HepG2 (cell line): ENCODE results near the gene SART1. TPM values are rescaled to one million over a fixed set of nuclear protein-coding genes. Genes with fewer than 3 reads are reported as not detected.
A peak's percentile ranks its signal among the peaks of the same experiment; 100 is the strongest.

Experiments used
- ATF7-NPFF ChIP-seq: sonication (generic); formaldehyde crosslinking; IDR thresholded peaks from 2 replicates; pipeline ENCODE4 v1.8.1; 2023; ENCODE audit warnings: mild to moderate bottlenecking, low read depth, missing genetic modification reagents, moderate library complexity
- ESRRA ChIP-seq: sonication (generic); formaldehyde crosslinking; IDR thresholded peaks from 2 replicates; pipeline ENCODE4 v1.5.1; 2020; ENCODE audit warnings: mild to moderate bottlenecking, low read depth, missing genetic modification reagents
- ETV5 ChIP-seq: IDR thresholded peaks from 2 replicates; pipeline ENCODE4 v1.6.1; 2018; ENCODE audit warnings: missing biosample characterization, missing genetic modification reagents, inconsistent platforms, borderline replicate concordance
- GATAD1 ChIP-seq: IDR thresholded peaks from 2 replicates; pipeline ENCODE4 v1.6.1; 2016; ENCODE audit warnings: missing genetic modification reagents, missing compliant biosample characterization
- GTF3A ChIP-seq: sonication (generic); formaldehyde crosslinking; conservative IDR thresholded peaks from 2 replicates; pipeline ENCODE4 v1.4.0; 2020; ENCODE audit warnings: mild to moderate bottlenecking, missing genetic modification reagents
- MAZ ChIP-seq, 2 experiments: sonication (generic) in 1 of 2; formaldehyde crosslinking in 1 of 2; IDR thresholded peaks; 2 replicates each; pipeline versions ENCODE4 v1.5.0 to v1.6.1; 2012 to 2020; ENCODE audit warnings: low read depth in 2 of 2, mild to moderate bottlenecking in 2 of 2, borderline replicate concordance in 1 of 2, improper control_type of control experiment in 1 of 2, low read length in 1 of 2, missing genetic modification reagents in 1 of 2, moderate library complexity in 1 of 2
- NFATC3 ChIP-seq: sonication (generic); formaldehyde crosslinking; IDR thresholded peaks from 2 replicates; pipeline ENCODE4 v1.5.1; 2020; ENCODE audit warnings: mild to moderate bottlenecking, missing genetic modification reagents
- POLR2A ChIP-seq, 2 experiments: IDR thresholded peaks; 2 replicates each; pipeline ENCODE4 v1.6.1; 2011; ENCODE audit warnings: low read depth in 2 of 2, low read length in 2 of 2, mild to moderate bottlenecking in 1 of 2, moderate library complexity in 1 of 2; ENCODE audit not compliant: insufficient read depth in 1 of 2
- RFX3 ChIP-seq: IDR thresholded peaks from 2 replicates; pipeline ENCODE4 v1.6.1; 2016; ENCODE audit warnings: missing biosample characterization, missing genetic modification reagents
- SETDB1 ChIP-seq: sonication (generic); formaldehyde crosslinking; IDR thresholded peaks from 2 replicates; pipeline ENCODE4 v1.5.1; 2020; ENCODE audit warnings: missing genetic modification reagents, mild to moderate bottlenecking, borderline replicate concordance
- STAT6 ChIP-seq: sonication (generic); formaldehyde crosslinking; IDR thresholded peaks from 2 replicates; pipeline ENCODE4 v1.4.0; 2020; ENCODE audit warnings: missing genetic modification reagents, mild to moderate bottlenecking, borderline replicate concordance
- TAF15 ChIP-seq: fragments of 200-400 bp; formaldehyde crosslinking; IDR thresholded peaks from one replicate; pipeline ENCODE4 v1.6.1; 2018; ENCODE audit warnings: mild to moderate bottlenecking, low read depth, low read length; ENCODE audit not compliant: poor library complexity, severe bottlenecking
- XRCC5 ChIP-seq: fragments of 200-400 bp; formaldehyde crosslinking; optimal IDR thresholded peaks from 2 replicates; pipeline ENCODE3; 2017; ENCODE audit warnings: mild to moderate bottlenecking, low read length
- ZBTB42 ChIP-seq: sonication (generic); formaldehyde crosslinking; IDR thresholded peaks from 2 replicates; pipeline ENCODE4 v1.5.0; 2020; ENCODE audit warnings: mild to moderate bottlenecking, missing genetic modification reagents
- ZBTB7A ChIP-seq: sonication (generic); formaldehyde crosslinking; IDR thresholded peaks from 2 replicates; pipeline ENCODE4 v1.8.0; 2022; ENCODE audit warnings: mild to moderate bottlenecking, missing genetic modification reagents
- ZNF207 ChIP-seq: fragments of 450-650 bp; IDR thresholded peaks from 2 replicates; pipeline ENCODE4 v1.6.1; 2016; ENCODE audit warnings: antibody characterized with exemption, borderline replicate concordance
- ZNF224 ChIP-seq: sonication (generic); formaldehyde crosslinking; IDR thresholded peaks from 2 replicates; pipeline ENCODE4 v1.5.0; 2020; ENCODE audit warnings: mild to moderate bottlenecking, missing genetic modification reagents
- ZNF557 ChIP-seq: sonication (generic); formaldehyde crosslinking; IDR thresholded peaks from 2 replicates; pipeline ENCODE4 v1.4.0; 2020; ENCODE audit warnings: missing genetic modification reagents
- ZNF792 ChIP-seq: IDR thresholded peaks from 2 replicates; pipeline ENCODE4 v1.6.1; 2016
- polyA plus RNA-seq, 8 experiments: library from polyadenylated mRNA; depleted of rRNA in 3 of 8; stranded (reverse) in 7 of 8; unstranded in 1 of 8; fragments of >200 nt; fragmentation: Illumina TruSeq in 4 of 8; extraction: Trizol in 4 of 8; gene quantifications; 2 replicates each; pipeline versions ENCODE4 v1.2.1 to v1.2.3, GENCODE V29; 2011 to 2016; ENCODE audit warnings: low read depth in 4 of 8, missing spikeins in 1 of 8, mixed read lengths in 1 of 8; ENCODE audit not compliant: insufficient read depth in 1 of 8
- total RNA-seq, 5 experiments: library from RNA; depleted of rRNA; stranded (reverse); fragments of >200 nt; fragmentation: Illumina TruSeq; extraction: Trizol; gene quantifications; 2 replicates each; pipeline ENCODE4 v1.2.3, GENCODE V29; 2016; ENCODE audit warnings: low read depth in 1 of 5
- TF ChIP-seq, protein P1 (sequence below): sonication (generic); formaldehyde crosslinking; IDR thresholded peaks from 2 replicates; pipeline ENCODE4 v1.4.0; 2020; ENCODE audit warnings: missing genetic modification reagents
- TF ChIP-seq, protein P2 (sequence below): sonication (generic); formaldehyde crosslinking; IDR thresholded peaks from 2 replicates; pipeline ENCODE4 v1.4.0; 2020; ENCODE audit warnings: missing genetic modification reagents
- TF ChIP-seq, protein P3 (sequence below): sonication (generic); formaldehyde crosslinking; IDR thresholded peaks from 2 replicates; pipeline ENCODE4 v1.4.0; 2020; ENCODE audit warnings: missing genetic modification reagents, borderline replicate concordance

The SART1 gene
- total and polyA plus RNA-seq, 2 of the 13 experiments (the other 11 are each of a cell fraction or from before 2014, with no cell fraction given): 11.3 to 22.5 TPM

DNA sequence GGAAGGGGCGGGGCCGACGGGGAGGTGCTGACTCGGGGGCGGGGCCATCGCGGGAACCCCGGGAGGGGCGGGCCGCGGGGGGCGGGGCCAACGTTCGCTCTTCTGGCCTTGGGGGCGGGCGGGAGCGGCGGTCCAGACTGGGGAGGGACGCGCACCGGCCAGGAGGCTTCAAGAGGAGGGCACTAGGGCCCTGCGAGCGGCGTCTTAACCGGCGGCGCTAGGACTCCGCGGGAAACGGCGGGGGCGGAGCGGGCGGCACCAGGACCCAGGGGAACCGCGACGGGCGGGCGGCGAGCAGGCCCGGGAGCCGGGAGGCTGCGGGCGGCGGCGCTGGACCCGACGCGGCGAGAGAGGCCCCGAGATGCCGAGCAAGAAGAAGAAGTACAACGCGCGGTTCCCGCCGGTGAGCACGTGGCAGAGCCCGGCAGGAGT, 42.4 kb upstream of the SART1 start, which contains the start of gene DRAP1 (continued):
- TF ChIP-seq ETV5 (CRISPR knock-in tag) (peak; percentile 74), ZNF207 (no peak), TAF15 (no peak), MAZ (IDR thresholded peaks at IDR 0.05; ENCODE audit: borderline replicate concordance, low read depth, low read length) (peak; percentile 99), MAZ (CRISPR knock-in tag; IDR thresholded peaks at IDR 0.05; ENCODE audit: low read depth) (peak; percentile 100), POLR2A (IDR thresholded peaks at IDR 0.05; ENCODE audit: insufficient read depth in 1 of 2, low read depth in 2 of 2, low read length in 2 of 2) (peak in 1 of 2 experiments; percentile 46; a peak in 2 of 4 replicates), ATF7-NPFF (CRISPR knock-in tag) (peak; percentile 86), GATAD1 (CRISPR knock-in tag) (peak; percentile 76), NFATC3 (no peak), STAT6 (CRISPR knock-in tag) (no peak), RFX3 (CRISPR knock-in tag) (peak; percentile 33; the same call in 1 of the 2 replicates), ZBTB7A (CRISPR knock-in tag) (no peak), GTF3A (CRISPR knock-in tag) (0 out of 2 replicates have a peak, but pooled peaks have one; percentile 49), ZNF557 (CRISPR knock-in tag) (peak; percentile 63; the same call in 1 of the 2 replicates), ZNF792 (CRISPR knock-in tag) (peak; percentile 86; the same call in 1 of the 2 replicates), SETDB1 (CRISPR knock-in tag) (no peak), ZNF224 (CRISPR knock-in tag) (no peak), ZBTB42 (CRISPR knock-in tag) (no peak), ESRRA (CRISPR knock-in tag) (peak; percentile 80; the same call in 1 of the 2 replicates), XRCC5 (peak; percentile 100)
- TF ChIP-seq, protein P1, sequence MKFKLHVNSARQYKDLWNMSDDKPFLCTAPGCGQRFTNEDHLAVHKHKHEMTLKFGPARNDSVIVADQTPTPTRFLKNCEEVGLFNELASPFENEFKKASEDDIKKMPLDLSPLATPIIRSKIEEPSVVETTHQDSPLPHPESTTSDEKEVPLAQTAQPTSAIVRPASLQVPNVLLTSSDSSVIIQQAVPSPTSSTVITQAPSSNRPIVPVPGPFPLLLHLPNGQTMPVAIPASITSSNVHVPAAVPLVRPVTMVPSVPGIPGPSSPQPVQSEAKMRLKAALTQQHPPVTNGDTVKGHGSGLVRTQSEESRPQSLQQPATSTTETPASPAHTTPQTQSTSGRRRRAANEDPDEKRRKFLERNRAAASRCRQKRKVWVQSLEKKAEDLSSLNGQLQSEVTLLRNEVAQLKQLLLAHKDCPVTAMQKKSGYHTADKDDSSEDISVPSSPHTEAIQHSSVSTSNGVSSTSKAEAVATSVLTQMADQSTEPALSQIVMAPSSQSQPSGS (CRISPR knock-in tag): peak; percentile 73; the same call in 1 of the 2 replicates
- TF ChIP-seq, protein P2, sequence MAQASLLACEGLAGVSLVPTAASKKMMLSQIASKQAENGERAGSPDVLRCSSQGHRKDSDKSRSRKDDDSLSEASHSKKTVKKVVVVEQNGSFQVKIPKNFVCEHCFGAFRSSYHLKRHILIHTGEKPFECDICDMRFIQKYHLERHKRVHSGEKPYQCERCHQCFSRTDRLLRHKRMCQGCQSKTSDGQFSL (CRISPR knock-in tag): peak; percentile 34; the same call in 1 of the 2 replicates
- TF ChIP-seq, protein P3, sequence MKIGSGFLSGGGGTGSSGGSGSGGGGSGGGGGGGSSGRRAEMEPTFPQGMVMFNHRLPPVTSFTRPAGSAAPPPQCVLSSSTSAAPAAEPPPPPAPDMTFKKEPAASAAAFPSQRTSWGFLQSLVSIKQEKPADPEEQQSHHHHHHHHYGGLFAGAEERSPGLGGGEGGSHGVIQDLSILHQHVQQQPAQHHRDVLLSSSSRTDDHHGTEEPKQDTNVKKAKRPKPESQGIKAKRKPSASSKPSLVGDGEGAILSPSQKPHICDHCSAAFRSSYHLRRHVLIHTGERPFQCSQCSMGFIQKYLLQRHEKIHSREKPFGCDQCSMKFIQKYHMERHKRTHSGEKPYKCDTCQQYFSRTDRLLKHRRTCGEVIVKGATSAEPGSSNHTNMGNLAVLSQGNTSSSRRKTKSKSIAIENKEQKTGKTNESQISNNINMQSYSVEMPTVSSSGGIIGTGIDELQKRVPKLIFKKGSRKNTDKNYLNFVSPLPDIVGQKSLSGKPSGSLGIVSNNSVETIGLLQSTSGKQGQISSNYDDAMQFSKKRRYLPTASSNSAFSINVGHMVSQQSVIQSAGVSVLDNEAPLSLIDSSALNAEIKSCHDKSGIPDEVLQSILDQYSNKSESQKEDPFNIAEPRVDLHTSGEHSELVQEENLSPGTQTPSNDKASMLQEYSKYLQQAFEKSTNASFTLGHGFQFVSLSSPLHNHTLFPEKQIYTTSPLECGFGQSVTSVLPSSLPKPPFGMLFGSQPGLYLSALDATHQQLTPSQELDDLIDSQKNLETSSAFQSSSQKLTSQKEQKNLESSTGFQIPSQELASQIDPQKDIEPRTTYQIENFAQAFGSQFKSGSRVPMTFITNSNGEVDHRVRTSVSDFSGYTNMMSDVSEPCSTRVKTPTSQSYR: no peak; the same call in 1 of the 2 replicates
